ENCODE results near the gene TIMM17B. TPM values are rescaled to one million over a fixed set of nuclear protein-coding genes. Genes with fewer than 3 reads are reported as not detected.

TIMM17B gene
- total RNA-seq, 1 experiment from 2014 or later = 89.7 TPM

GRCh38 chrX:48890934-48891401, 6.6 kb downstream of the TIMM17B start:
- H3K27ac Mint-ChIP-seq = peak overlapping the region in 2 of 3 experiments; percentile 5 to 66; a peak in 3 of 7 replicates
- no peak for DNase-seq

More at GRCh38 chrX:48890934-48891401, 6.6 kb downstream of the TIMM17B start:
- no peak overlapping the region for H2BK20ac ChIP-seq (ENCODE audit: low read depth, low read length, poor library complexity, severe bottlenecking)
- no peaks in the 10 kb centered on the region; the same call in 1 of the 2 replicates for H3K79me2 ChIP-seq (ENCODE audit: insufficient read depth, low read length)
- H2AFZ ChIP-seq (ENCODE audit: low read length) = no peak overlapping the region
- no peak overlapping the region for H2BK120ac ChIP-seq (ENCODE audit: low read depth, low read length, poor library complexity, severe bottlenecking)
- no peaks in the 10 kb centered on the region for H3K9me3 ChIP-seq (ENCODE audit: control insufficient read depth, low read depth, low read length)
- no peak overlapping the region for H3K56ac ChIP-seq (ENCODE audit: insufficient read length, low read depth, low read length)
- no peak overlapping the region for H3K9ac ChIP-seq (ENCODE audit: extremely low read depth, insufficient read length, low read length)
- peaks cover 10% of the 10 kb centered on the region for H3K27me3 Mint-ChIP-seq (ENCODE audit: low read depth)
- no peak overlapping the region for H3K4ac ChIP-seq (ENCODE audit: low read depth, low read length)
- no peaks in the 10 kb centered on the region; the same call in 1 of the 2 replicates for H3K4me1 ChIP-seq (ENCODE audit: insufficient read depth, low read length)
- no peak overlapping the region for H4K5ac ChIP-seq (ENCODE audit: insufficient read length, low read depth, low read length)
- WGBS (ENCODE audit: extremely low coverage, insufficient read length, low lambda C conversion rate) = no CpG with 5 or more reads among the region's 35 CpGs
- no peaks in the 10 kb centered on the region for H4K20me1 ChIP-seq (ENCODE audit: control insufficient read depth, insufficient read depth, insufficient read length)
- H3K4me2 ChIP-seq (ENCODE audit: insufficient read depth, insufficient read length, low read length) = peak overlapping the region; percentile 70
- H2BK15ac ChIP-seq (ENCODE audit: low read depth, low read length) = no peak overlapping the region
- no peak overlapping the region for H3K27ac ChIP-seq (ENCODE audit: insufficient read length, low read depth, low read length)
- peaks cover 23 to 29% (median 24%) of the 10 kb centered on the region in 3 experiments for H3K36me3 Mint-ChIP-seq (ENCODE audit: insufficient read depth in 1 of 3, low read depth in 3 of 3)
- no peaks in the 10 kb centered on the region for H3K27me3 ChIP-seq (ENCODE audit: insufficient read depth, low read length)
- H4K91ac ChIP-seq (ENCODE audit: insufficient read length, low read depth, low read length) = no peak overlapping the region
- TF ChIP-seq, protein P1, sequence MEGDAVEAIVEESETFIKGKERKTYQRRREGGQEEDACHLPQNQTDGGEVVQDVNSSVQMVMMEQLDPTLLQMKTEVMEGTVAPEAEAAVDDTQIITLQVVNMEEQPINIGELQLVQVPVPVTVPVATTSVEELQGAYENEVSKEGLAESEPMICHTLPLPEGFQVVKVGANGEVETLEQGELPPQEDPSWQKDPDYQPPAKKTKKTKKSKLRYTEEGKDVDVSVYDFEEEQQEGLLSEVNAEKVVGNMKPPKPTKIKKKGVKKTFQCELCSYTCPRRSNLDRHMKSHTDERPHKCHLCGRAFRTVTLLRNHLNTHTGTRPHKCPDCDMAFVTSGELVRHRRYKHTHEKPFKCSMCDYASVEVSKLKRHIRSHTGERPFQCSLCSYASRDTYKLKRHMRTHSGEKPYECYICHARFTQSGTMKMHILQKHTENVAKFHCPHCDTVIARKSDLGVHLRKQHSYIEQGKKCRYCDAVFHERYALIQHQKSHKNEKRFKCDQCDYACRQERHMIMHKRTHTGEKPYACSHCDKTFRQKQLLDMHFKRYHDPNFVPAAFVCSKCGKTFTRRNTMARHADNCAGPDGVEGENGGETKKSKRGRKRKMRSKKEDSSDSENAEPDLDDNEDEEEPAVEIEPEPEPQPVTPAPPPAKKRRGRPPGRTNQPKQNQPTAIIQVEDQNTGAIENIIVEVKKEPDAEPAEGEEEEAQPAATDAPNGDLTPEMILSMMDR (conservative IDR thresholded peaks at IDR 0.05) = no peak
- H3K9me3 Mint-ChIP-seq = peaks cover 65 to 67% of the 10 kb centered on the region in 2 experiments
- no peak overlapping the region for H3K23ac ChIP-seq (ENCODE audit: insufficient read length, low read depth, low read length)
- no peak overlapping the region for H2AK5ac ChIP-seq (ENCODE audit: insufficient read length, low read length)
- no peak overlapping the region for H4K8ac ChIP-seq (replicated peaks; ENCODE audit: insufficient read length, low read depth, low read length)
- peaks cover 3% of the 10 kb centered on the region for H3K79me1 ChIP-seq (ENCODE audit: insufficient read depth, low read depth, low read length, poor library complexity, severe bottlenecking)
- no peak overlapping the region for H2BK5ac ChIP-seq (ENCODE audit: insufficient read length, low read length)
- peak overlapping the region; percentile 65 to 79 for H3K4me3 Mint-ChIP-seq
- no peak overlapping the region for H3K18ac ChIP-seq (ENCODE audit: insufficient read length, low read depth, low read length)
- no peak overlapping the region for H3T11ph ChIP-seq (ENCODE audit: low read length)
- H3K4me1 Mint-ChIP-seq = peaks cover 10 to 11% of the 10 kb centered on the region in 2 experiments
- H3K23me2 ChIP-seq (ENCODE audit: insufficient read length, low read depth, low read length, poor library complexity, severe bottlenecking) = no peaks in the 10 kb centered on the region
- no peak overlapping the region for H2BK12ac ChIP-seq (ENCODE audit: insufficient read length, low read depth, low read length)
- no peak overlapping the region; the same call in 1 of the 2 replicates for H3K14ac ChIP-seq (ENCODE audit: insufficient read depth, low read length)
